Panc1 (cell line): ENCODE data around the gene LRRC3C.

Source experiments
- POLR2AphosphoS5 ChIP-seq: IDR thresholded peaks from 2 replicates; pipeline ENCODE4 v1.6.1; 2012; ENCODE audit warnings: mild to moderate bottlenecking, low read depth, low read length, moderate library complexity
- SIN3A ChIP-seq: IDR thresholded peaks from 2 replicates; pipeline ENCODE4 v1.6.1; 2012; ENCODE audit warnings: low read depth, mild to moderate bottlenecking, low read length, moderate library complexity, borderline replicate concordance; ENCODE audit not compliant: insufficient read depth
- TCF7L2 ChIP-seq: IDR thresholded peaks from 2 replicates; pipeline ENCODE4 v1.6.1; 2011; ENCODE audit warnings: mild to moderate bottlenecking, low read depth, low read length, inconsistent platforms
- TF ChIP-seq, protein P1 (sequence below): fragments of 450-650 bp; IDR thresholded peaks from 2 replicates; pipeline ENCODE4 v1.5.1; 2017; ENCODE audit warnings: mild to moderate bottlenecking
- TF ChIP-seq, protein P2 (sequence below), 2 experiments: IDR thresholded peaks; 2 replicates each; pipeline ENCODE4 v1.6.1; 2011 to 2012; ENCODE audit warnings: low read depth in 2 of 2, control low read depth in 1 of 2, low read length in 1 of 2, mild to moderate bottlenecking in 1 of 2, moderate library complexity in 1 of 2; ENCODE audit not compliant: insufficient read depth in 1 of 2

DNA sequence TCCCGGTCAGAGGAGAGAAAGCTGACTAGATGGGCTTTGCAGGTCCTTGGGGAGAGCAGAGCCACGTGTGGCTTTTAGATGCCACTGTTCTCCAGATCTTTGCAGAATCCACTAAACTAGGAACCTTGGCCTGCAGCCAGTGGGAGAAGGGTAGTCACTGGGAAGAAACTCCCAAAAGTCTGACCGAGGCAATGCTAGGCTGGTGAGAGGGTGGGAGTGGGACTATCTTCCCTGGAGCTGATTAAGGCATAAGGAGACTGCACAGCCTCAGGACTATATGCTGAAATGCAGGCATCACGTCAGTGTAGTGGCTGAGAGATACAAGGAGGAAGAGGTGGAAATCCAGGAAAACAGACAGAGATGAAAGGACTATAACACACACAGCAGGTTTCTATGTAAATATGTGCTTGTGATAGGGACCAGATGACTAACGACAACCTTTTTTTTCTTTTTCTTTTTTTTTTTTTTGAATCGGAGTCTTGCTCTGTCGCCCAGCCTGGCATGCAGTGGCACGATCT is 33.1 kb downstream of the LRRC3C start:
- TF ChIP-seq, protein P1, sequence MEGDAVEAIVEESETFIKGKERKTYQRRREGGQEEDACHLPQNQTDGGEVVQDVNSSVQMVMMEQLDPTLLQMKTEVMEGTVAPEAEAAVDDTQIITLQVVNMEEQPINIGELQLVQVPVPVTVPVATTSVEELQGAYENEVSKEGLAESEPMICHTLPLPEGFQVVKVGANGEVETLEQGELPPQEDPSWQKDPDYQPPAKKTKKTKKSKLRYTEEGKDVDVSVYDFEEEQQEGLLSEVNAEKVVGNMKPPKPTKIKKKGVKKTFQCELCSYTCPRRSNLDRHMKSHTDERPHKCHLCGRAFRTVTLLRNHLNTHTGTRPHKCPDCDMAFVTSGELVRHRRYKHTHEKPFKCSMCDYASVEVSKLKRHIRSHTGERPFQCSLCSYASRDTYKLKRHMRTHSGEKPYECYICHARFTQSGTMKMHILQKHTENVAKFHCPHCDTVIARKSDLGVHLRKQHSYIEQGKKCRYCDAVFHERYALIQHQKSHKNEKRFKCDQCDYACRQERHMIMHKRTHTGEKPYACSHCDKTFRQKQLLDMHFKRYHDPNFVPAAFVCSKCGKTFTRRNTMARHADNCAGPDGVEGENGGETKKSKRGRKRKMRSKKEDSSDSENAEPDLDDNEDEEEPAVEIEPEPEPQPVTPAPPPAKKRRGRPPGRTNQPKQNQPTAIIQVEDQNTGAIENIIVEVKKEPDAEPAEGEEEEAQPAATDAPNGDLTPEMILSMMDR = no peak
- no peak for TF ChIP-seq SIN3A
- no peak for TF ChIP-seq TCF7L2
- TF ChIP-seq, protein P2, sequence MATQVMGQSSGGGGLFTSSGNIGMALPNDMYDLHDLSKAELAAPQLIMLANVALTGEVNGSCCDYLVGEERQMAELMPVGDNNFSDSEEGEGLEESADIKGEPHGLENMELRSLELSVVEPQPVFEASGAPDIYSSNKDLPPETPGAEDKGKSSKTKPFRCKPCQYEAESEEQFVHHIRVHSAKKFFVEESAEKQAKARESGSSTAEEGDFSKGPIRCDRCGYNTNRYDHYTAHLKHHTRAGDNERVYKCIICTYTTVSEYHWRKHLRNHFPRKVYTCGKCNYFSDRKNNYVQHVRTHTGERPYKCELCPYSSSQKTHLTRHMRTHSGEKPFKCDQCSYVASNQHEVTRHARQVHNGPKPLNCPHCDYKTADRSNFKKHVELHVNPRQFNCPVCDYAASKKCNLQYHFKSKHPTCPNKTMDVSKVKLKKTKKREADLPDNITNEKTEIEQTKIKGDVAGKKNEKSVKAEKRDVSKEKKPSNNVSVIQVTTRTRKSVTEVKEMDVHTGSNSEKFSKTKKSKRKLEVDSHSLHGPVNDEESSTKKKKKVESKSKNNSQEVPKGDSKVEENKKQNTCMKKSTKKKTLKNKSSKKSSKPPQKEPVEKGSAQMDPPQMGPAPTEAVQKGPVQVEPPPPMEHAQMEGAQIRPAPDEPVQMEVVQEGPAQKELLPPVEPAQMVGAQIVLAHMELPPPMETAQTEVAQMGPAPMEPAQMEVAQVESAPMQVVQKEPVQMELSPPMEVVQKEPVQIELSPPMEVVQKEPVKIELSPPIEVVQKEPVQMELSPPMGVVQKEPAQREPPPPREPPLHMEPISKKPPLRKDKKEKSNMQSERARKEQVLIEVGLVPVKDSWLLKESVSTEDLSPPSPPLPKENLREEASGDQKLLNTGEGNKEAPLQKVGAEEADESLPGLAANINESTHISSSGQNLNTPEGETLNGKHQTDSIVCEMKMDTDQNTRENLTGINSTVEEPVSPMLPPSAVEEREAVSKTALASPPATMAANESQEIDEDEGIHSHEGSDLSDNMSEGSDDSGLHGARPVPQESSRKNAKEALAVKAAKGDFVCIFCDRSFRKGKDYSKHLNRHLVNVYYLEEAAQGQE (IDR thresholded peaks at IDR 0.05; ENCODE audit: insufficient read depth in 1 of 2, low read depth in 2 of 2, low read length in 1 of 2) = no peak
- TF ChIP-seq POLR2AphosphoS5 = no peak
